Left renal cortex interstitium (tissue), 4 donors: ENCODE results near the gene ETS2. TPM values are rescaled to one million over a fixed set of nuclear protein-coding genes. Genes with fewer than 3 reads are reported as not detected.

Experiments used
- DNase-seq, 4 donors: peaks; one replicate each; pipeline ENCODE4 v3.0.0-alpha.2; 2013; ENCODE audit warnings: low read depth in 4 of 4, low spot score in 2 of 4, missing footprints in 1 of 4
- polyA plus RNA-seq, 4 donors: library from polyadenylated mRNA; unstranded; fragments of 120-200 nt; gene quantifications; one replicate each; pipeline ENCODE4 v1.2.1, GENCODE V29; 2013; ENCODE audit not compliant: insufficient read length in 4 of 4

Gene ETS2
- 10 to 100 TPM; 44.7 to 50.9 (median 47.6) TPM for polyA plus RNA-seq

- DNase-seq: peak in 3 of 4 donors; percentile 79 to 87 (median 84)
These were observed at the start of gene ETS2 for GRCh38 chr21:38805328-38806152. ETS2 (plus strand) TSS chr21:38805929; CDS start chr21:38810035, 4,106 bp downstream.

GRCh38 chr21:38756746-38757145 is 49.0 kb upstream of the ETS2 start:
- no peak for DNase-seq

DNA sequence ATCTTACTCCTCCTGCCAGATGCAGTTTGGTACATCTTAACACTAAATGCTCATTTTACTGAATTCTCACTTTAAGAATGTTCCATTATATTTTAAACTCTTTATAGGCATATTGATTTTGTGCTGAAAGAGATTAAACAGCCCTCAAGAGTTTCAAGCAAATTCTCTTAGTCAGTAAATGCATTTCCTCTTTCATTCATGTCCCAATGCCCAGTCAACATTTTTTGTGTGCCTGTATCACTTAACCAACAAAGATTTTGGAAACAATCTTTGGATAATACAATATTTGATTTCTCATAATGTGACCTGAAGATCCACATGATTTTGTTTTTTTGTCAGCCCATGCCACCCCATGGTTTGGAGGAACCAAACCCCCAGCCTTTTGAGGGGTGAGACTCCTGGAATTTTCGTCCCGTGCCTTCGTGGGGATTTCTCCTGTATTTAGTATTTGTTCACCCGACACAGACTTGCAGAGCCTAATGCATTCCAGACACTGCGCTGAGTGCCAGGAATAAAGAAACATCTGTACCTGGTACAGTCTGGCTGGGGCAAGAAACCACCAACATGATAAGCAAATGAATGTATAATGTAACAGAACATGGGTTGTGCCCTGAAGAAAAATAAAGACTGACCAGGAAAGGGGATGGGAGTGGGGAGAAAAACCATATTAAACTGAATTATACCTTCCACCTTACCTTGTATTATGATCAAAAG is 47.1 kb upstream of the ETS2 start:
- DNase-seq: no peak

GRCh38 chr21:38759413-38759812 is 46.3 kb upstream of the ETS2 start:
- DNase-seq: no peak

DNA sequence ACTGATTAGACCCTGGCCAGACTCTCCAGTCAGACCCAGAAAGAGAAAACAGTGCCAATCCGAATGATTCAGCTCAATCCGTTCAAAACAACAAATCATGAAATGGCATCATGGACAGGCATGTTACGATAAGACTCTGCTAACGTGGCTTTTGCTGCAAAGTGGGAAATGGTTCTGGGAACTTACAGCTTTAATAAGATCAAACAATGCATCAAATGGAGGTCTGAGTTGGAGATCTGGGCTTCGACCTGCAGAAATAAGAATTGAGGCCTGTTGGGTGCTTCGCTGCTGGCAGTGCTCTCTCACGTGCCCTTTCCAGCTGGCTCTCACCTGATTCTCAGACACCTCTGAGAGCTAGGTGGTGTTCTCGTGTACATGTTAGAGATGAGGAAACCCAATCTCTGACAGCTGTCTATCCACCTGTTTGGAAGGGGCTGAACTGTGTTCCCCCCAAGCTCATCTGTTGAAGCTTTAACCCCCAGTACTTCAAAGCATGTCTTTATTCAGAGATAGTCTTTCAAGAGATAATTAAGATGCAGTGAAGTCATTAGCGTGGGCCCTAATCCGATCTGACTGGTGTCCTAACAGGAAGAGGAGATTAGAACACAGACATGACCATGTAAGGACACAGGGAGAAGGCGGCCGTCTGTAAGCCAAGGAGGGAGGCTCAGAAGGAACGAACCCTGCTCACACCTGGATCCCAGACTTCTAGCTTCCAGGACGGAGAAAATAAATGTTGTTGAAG is 45.5 kb upstream of the ETS2 start:
- no peak for DNase-seq

DNA sequence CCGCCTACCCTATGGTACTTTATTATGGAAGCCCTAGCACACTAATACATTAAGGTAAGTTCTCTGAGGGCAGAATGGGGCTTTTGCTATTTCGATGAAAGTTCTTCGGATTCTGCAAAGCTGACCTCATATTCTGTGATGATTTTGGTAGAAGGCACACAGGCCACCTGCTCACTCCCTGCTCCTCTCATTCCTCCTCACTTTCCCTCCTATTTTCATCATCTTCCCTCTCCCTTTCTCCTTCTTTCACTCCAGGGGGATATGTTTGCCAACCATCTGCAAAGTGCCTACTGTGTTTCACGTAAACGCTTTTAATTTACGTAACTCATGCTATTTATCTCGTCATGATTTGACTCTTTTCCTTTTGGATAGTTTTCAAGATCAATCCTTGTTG is 45.0 kb upstream of the ETS2 start:
- DNase-seq: no peak

DNA sequence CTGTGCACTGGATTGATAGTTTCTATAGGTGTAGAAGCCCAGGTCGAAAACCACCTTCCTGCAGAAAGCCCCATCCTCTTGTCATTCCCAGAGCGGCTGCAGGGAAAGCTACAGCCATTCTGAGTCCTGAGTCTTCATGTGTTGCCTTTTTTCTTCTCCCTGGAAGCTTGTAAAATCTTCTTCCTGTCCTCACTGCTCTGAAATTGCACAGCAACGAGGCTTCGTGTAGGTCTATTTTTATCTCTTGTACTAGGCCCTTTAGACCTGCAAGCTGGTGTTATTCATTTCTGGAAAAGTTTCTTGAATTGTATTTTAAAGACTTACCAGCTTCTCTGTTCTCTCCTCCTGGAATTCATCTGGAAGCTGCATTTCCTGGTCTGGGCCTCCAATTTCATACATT is 44.2 kb upstream of the ETS2 start:
- DNase-seq: no peak

DNA sequence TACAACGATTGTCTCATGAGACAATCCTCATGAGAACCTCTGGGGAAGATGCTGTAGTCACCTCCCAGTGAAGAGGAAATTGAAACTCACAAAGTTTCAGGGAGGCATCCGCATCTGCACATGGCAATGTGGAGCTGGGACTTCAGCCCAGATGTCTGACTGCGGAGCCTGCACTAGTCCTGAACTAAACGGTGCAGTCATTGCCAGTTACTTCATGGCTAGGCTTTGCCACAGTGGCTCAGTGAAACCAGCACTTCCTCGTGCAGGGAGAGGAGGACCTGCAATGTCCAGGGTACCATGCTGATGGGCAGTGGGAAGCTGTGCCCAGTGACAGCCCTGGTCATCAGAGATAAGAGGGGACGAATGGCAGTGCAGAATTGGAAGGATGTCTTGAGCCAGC is 40.7 kb upstream of the ETS2 start:
- DNase-seq: no peak

- no peak for DNase-seq
These were observed 38.6 kb upstream of the ETS2 start for GRCh38 chr21:38766987-38767722.

DNA sequence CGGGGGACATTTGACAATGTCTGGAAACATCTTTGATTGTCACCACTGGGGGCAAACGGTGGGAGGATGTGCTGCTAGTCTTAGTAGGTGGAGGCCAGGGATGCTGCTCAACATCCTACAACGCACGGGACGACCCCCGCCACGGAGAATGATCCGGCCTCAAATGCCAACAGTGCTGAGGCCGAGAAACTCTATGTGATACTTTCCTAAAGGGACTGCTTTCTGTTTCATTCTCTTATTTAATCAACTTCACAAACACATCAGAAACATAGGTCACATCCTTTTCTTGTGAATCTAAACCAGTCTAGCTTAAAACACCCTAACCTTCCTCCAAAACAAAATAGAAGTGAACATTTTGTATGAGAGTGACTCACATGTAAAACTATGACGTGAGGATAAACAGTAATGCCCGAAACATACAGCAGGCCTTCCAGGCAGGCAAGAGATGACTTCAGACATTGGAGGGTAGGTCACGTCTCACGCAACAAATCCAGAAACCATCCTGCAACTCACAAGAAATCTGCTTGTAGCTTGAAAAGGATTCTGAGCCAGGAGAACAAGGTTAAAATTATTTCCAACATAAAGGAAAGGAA is 37.2 kb upstream of the ETS2 start:
- DNase-seq: no peak

DNA sequence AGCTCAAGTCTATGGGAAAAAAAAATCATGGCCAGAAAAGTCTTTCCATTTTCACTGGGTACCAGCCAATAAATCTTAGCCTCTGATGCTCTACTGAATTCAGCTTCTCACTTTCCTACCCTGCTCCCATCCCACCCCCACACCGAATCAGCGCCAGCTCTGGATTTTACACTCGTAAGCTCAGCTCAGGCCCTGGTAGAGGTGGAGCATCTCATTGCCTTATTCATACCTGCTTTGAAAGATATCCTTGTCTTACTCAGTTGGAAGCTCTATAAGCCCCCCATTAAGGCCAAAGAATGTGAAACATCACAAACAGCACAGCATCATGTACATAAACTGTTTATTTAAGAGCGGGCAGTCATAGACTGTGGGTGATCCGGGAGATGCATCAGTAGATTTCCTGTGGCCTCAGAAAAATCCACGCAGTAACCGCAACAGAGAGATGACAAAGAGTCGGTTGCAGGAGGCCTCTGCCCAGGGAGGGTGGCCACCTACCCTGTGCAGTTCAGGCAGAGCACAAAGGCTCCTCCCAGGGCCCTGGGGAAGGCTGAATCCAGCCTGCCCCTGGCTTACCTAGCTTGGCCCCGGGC is 36.4 kb upstream of the ETS2 start:
- no peak for DNase-seq

DNA sequence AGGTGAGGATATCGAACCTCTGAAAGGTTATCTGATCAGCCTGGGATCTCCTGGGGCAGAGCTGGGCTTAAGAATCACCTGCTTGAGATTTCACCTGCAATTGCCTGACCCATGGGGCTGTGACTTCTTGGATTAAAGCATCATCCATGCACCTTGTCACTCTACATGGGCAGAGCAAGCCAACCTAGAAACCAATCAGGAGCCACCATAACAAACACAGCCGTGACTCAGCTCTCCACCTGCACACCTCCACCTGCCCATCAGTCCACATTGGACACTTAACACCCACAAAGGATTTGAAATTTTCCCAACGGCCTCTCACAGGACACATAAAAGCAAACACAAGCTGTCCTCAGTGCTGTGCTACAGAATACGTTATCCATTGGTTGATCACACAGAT is 35.1 kb upstream of the ETS2 start:
- DNase-seq: no peak

DNA sequence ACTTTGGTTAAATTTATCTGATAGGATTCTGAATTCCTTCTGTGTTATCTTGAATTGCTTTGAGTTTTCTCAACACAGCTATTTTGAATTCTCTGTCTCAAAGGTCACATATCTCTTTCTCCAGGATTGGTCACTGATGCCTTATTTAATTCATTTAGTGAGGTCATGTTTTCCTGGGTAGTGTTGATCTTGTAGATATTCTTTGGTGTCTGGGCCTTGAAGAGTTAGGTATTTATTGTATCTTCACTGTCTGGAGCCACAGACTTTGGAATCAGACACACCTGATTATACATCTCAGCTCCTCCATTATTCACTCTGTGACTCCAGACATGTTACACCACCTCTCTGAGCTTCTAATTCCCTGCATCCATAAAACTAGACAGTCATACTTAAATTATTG is 34.2 kb upstream of the ETS2 start:
- no peak for DNase-seq

GRCh38 chr21:38772646-38773045 is 33.1 kb upstream of the ETS2 start:
- no peak for DNase-seq

- no peak for DNase-seq
These were observed 32.3 kb upstream of the ETS2 start for GRCh38 chr21:38773099-38774061.

- no peak for DNase-seq
These were observed 31.6 kb upstream of the ETS2 start for GRCh38 chr21:38774152-38774551.

GRCh38 chr21:38774586-38775285 is 31.0 kb upstream of the ETS2 start:
- no peak for DNase-seq

DNA sequence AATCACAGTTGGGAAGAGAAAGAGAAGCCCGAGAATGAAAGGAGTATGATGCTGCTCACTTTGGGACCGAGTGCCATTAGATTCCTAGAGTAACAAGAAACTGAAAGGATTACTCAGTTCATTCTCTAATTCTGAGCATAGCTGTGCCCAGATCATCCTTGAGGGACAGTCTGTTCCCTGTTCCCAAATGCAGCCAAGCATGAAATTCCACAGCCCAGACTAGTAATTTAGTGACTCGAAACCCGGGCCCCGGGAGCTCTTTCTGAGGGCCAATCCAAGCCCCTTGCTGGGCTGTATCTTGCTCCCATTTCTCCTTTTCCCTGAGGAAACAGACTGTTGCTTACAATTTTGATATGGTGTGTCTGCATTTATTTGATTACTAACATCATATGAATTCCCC is 30.0 kb upstream of the ETS2 start:
- DNase-seq: no peak
